Mesodermal cell (in vitro differentiated cells): ENCODE results near the gene INSM1. TPM values are rescaled to one million over a fixed set of nuclear protein-coding genes. Genes with fewer than 3 reads are reported as not detected.

Source experiments
- H3K27ac ChIP-seq: 2 replicates; pipeline ENCODE4 v1.7.0; 2013; ENCODE audit warnings: mild to moderate bottlenecking, low read depth, low read length, moderate library complexity; ENCODE audit not compliant: severe bottlenecking
- H3K36me3 ChIP-seq: 2 replicates; pipeline ENCODE4 v1.7.1; 2013; ENCODE audit warnings: mild to moderate bottlenecking, low read length, moderate library complexity; ENCODE audit not compliant: control insufficient read depth, insufficient read depth
- H3K4me1 ChIP-seq: one replicate; pipeline ENCODE4 v1.7.1; 2013; ENCODE audit warnings: mild to moderate bottlenecking, low read length; ENCODE audit not compliant: insufficient read depth, control insufficient read depth, poor library complexity, severe bottlenecking
- H3K4me3 ChIP-seq: 2 replicates; pipeline ENCODE4 v1.7.0; 2013; ENCODE audit warnings: low read length, control low read depth, mild to moderate bottlenecking; ENCODE audit not compliant: insufficient read depth, poor library complexity, severe bottlenecking; ENCODE audit errors: extremely low read depth
- H3K9me3 ChIP-seq: 2 replicates; pipeline ENCODE4 v1.7.1; 2013; ENCODE audit warnings: mild to moderate bottlenecking, low read length, moderate library complexity; ENCODE audit not compliant: control insufficient read depth
- WGBS, 2 experiments: methylation state at CpG; one replicate each; pipeline ENCODE4 v1.1.5; 2013; ENCODE audit warnings: missing lambda C conversion rate in 2 of 2; ENCODE audit not compliant: insufficient coverage in 2 of 2; 5-methylcytosine and 5-hydroxymethylcytosine counted together
- polyA plus RNA-seq, 2 experiments: library from polyadenylated mRNA; stranded (reverse); fragments of 50-300 nt; gene quantifications; one replicate each; pipeline ENCODE4 v1.2.3, GENCODE V29; 2013

The INSM1 gene, protein sequence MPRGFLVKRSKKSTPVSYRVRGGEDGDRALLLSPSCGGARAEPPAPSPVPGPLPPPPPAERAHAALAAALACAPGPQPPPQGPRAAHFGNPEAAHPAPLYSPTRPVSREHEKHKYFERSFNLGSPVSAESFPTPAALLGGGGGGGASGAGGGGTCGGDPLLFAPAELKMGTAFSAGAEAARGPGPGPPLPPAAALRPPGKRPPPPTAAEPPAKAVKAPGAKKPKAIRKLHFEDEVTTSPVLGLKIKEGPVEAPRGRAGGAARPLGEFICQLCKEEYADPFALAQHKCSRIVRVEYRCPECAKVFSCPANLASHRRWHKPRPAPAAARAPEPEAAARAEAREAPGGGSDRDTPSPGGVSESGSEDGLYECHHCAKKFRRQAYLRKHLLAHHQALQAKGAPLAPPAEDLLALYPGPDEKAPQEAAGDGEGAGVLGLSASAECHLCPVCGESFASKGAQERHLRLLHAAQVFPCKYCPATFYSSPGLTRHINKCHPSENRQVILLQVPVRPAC
- polyA plus RNA-seq (2013, experiment 1 of 2): 1.2 TPM
- 0.81 TPM for polyA plus RNA-seq (2013, experiment 2 of 2)

DNA sequence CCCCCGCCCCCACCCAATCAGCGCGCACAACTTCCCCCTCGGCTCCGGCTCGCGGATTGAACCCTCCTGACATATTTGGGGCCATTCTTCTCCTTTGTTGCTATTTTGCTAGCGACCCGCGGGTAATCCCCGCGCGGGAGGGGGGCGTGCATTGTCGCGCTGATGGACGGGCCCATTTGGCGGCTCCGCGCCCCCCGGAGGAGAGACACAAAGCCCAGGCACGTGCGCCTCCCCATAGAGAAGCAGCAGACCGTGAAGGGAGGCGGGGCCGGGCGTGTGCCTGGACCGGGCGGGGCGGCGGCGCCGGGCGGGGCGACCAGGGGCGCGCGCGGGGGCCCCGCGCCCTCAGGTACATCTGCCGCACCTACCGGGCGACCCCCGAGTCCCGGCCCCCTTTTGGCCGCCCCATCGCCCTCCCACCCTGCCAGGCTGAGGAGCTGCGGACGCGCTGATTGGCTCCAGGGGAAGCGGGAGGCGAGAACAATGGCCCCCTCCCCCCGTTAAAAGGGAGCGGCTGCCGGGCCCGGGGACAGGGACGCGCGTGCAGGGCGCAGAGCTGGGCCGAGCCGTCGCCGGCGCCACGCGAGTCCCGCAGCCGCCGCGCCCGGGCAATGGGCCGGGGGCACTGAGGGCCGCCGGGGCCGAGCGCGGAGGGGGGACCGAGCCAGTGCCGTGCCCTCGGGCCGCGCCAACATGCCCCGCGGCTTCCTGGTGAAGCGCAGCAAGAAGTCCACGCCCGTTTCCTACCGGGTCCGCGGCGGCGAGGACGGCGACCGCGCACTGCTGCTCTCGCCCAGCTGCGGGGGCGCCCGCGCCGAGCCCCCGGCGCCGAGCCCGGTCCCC lies at the start of gene INSM1:
TSS of gene INSM1 (plus strand) at position 530 of the 843 bp plus-strand sequence. CDS start at position 694, 164 bp downstream.
- no peaks in the 10 kb centered on the region for H3K36me3 ChIP-seq
- peaks cover 5% of the 10 kb centered on the region for H3K4me1 ChIP-seq
- no peak within 1 kb of the TSS for H3K4me3 ChIP-seq
- H3K9me3 ChIP-seq: no peaks in the 10 kb centered on the region
- WGBS, 2 experiments: 0 to 1% methylated on average over 63 to 68 of the region's 108 CpGs
- H3K27ac ChIP-seq: no peak within 1 kb of the TSS

DNA sequence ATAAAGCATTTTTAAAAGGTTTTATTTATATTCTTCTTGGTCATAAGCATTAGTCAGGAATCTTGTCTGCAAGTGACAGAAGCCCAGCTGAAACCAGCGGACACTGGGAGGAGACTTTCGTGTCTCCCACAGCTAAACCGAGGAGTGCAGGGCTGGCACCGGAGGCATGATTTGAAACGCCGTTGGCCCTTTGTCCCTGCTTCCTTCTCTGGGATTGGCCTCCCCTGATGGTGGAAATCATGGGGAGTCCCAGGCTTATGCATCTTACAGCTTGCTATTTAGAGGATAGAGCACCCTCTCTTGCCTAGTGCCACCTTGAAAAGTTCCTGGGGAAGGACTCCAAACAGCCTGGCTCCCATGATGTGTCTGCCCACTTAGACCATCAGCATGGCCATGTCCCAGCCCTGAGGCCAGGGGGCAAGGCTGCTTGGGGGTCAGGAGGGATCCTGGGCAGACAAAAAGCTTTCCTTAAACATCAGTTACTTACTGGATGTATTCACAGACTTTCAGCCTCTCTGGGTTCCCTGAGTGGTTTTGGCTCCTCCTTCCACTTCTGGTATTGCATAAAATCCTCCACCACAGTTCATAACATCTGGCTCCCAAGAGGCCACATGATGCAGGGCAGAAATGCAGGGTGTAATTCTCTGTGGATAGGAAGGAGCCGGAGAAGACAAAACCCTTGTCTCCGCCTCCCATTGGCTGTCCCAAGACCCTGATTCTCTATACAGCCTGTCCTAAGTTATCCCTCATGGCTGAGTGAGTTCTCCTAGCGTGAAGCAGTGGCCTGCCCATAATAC lies 49.3 kb upstream of the INSM1 start:
- Histone ChIP-seq H3K9me3 (no peaks in the 10 kb centered on the region), H3K27ac (no peak overlapping the region), H3K4me3 (no peak overlapping the region), H3K4me1 (no peaks in the 10 kb centered on the region), H3K36me3 (no peaks in the 10 kb centered on the region)
- WGBS, 2 experiments: 79 to 92% methylated on average over 9 of the region's 9 CpGs

DNA sequence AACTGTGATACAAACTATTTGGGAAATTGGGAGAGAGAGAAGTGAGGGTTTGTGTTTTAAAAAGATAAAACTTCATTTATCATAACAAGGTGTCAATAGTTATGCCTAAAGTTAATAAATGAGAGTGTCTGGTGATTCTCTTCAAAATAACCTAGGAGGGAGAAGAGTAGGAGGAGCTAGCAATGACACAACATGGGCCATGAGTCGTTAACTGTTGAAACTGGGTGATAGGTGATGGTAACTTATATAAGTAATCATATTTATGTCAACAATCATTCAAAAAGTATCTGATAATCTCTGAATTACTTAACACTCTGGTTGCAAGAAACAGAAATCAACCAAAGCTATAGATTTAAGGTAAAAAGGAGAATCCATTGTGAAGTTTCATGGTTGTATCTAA lies 46.8 kb upstream of the INSM1 start:
- H3K36me3 ChIP-seq: no peaks in the 10 kb centered on the region
- H3K4me1 ChIP-seq: no peaks in the 10 kb centered on the region
- H3K9me3 ChIP-seq: no peaks in the 10 kb centered on the region
- H3K27ac ChIP-seq: no peak overlapping the region
- no CpG with 5 or more reads among the region's 1 CpG for WGBS, 2 experiments
- no peak overlapping the region for H3K4me3 ChIP-seq

DNA sequence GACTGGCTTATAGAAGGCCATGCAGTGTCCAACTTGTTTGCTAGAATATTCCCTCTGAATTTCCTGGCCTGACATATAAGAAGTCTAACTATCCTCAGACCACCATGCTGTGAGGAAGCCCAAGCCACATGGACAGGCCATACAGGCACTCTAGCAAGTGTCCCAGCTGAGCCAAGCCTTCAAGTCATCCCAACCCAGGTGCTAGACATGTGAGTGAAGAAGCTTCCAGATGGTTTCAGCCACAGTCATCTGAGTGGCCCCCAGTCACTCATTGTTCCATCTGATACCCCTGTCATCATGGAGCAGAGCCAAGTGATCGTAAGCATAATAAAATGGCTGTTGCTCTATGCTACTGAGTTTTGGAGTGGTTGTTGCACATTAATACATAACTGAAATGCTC lies 46.0 kb upstream of the INSM1 start:
- H3K9me3 ChIP-seq: no peaks in the 10 kb centered on the region
- H3K4me1 ChIP-seq: no peaks in the 10 kb centered on the region
- no peaks in the 10 kb centered on the region for H3K36me3 ChIP-seq
- WGBS, 2 experiments: 100% methylated on average over 1 of the region's 1 CpG; no CpG with 5 or more reads in 1 of the 2 experiments
- no peak overlapping the region for H3K27ac ChIP-seq
- H3K4me3 ChIP-seq: no peak overlapping the region

DNA sequence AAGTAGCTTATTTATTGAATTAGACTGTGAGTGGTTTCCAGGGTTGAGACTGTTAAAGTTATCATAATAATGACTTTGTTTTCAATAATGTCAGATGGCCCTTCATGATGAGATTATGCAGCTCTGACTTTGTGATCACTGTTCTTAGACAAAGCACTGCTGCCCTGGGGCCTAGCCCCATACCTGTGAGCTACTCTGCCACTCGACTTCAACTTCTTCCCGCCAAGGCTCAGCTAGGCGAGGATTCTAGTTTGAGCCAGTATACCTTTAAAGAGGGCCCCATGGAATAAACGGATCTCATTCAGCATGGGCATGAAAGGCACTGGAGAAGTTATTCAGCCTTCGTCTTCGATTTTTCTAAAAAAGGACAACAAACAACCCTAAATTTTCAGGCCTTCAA lies 45.0 kb upstream of the INSM1 start:
- Histone ChIP-seq H3K9me3 (no peaks in the 10 kb centered on the region), H3K27ac (no peak overlapping the region), H3K4me3 (no peak overlapping the region), H3K4me1 (no peaks in the 10 kb centered on the region), H3K36me3 (no peaks in the 10 kb centered on the region)
- WGBS, 2 experiments: 86 to 89% methylated on average over 5 to 6 of the region's 6 CpGs

DNA sequence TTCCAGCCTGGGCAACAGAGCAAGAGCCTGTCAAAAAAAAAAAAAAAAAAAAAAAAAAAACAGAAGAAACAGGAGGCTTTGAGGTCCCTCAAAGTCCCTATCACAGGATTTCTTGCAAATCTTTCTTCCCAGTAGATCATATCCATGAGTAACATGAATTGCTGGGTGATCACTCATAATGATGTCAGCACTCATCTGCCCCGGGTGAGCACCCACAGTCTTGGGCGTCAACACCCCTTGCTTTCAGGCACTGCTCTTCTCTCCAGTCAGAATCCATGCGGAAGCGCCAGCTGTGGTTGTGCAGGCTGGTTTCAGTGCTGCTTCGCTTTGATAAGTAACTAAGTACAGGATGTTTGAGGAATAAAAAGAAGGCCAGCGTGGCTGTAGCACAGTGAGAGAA lies 40.2 kb upstream of the INSM1 start:
- H3K4me1 ChIP-seq: no peaks in the 10 kb centered on the region
- 85 to 92% methylated on average over 4 to 6 of the region's 6 CpGs for WGBS, 2 experiments
- H3K4me3 ChIP-seq: no peak overlapping the region
- no peaks in the 10 kb centered on the region for H3K9me3 ChIP-seq
- H3K27ac ChIP-seq: no peak overlapping the region
- no peaks in the 10 kb centered on the region for H3K36me3 ChIP-seq

DNA sequence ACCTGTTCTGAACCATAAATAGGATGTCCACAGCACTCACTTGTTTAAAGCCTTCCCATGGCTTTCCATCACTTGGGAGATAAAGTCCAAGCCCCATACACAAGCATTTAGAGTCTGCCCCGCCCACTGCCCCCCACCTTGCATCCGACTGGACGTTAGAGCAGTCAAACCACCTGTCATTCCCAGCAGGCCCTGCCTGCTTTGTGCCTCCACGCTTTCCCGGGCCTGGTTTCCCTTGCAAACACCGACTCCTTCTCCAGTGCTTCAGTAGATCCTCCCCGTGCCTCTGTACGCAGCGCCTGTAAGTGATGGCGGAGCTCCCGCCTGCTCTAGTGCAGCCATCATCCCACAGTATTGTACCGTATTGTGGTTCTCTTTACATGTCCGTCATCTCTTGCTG lies 38.3 kb upstream of the INSM1 start:
- Histone ChIP-seq H3K36me3 (no peaks in the 10 kb centered on the region), H3K27ac (no peak overlapping the region), H3K4me3 (no peak overlapping the region), H3K4me1 (no peaks in the 10 kb centered on the region), H3K9me3 (no peaks in the 10 kb centered on the region)
- WGBS, 2 experiments: 90 to 92% methylated on average over 13 of the region's 13 CpGs

DNA sequence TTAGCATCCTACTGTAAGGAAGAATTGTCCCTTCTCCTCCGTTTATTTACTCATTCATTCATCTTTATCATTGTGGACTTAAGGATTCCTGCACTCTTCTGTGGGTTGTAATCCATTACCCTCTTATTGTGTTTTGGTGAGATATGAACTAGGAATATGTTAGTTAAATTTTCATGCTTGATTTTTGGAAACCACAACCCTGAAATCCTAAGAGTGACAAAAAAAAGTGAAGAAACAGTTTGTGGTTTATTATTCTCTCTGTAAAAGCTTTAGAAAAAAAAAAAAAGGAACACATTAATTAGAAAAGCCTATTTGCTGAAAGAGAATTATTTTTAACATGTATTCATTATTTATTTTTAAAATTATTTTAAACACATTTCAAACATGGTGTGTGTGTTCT lies 36.7 kb upstream of the INSM1 start:
- WGBS, 2 experiments: no CpG with 5 or more reads among the region's 1 CpG
- H3K36me3 ChIP-seq: no peaks in the 10 kb centered on the region
- H3K27ac ChIP-seq: no peak overlapping the region
- no peak overlapping the region for H3K4me3 ChIP-seq
- H3K9me3 ChIP-seq: no peaks in the 10 kb centered on the region
- H3K4me1 ChIP-seq: no peaks in the 10 kb centered on the region

DNA sequence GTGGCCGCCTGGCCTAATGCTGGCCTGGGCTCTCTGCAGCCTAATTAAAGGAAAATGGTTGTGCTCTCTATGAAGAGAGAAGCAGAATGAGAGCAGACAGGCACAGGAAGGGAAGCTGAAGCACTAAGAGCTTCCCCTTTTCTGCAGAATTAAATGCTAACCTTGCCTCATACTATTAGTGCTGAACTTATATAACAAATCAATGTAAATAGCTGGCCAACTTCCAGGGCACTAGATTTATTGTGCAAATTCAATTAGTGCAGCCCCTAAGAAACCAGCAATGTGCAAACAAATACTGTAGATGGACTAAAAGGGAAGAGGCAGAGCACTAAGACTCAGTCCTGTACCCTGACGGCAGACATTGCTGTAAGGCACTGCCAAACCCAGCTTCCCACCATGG lies 36.1 kb upstream of the INSM1 start:
- no peak overlapping the region for H3K27ac ChIP-seq
- no peaks in the 10 kb centered on the region for H3K4me1 ChIP-seq
- no peaks in the 10 kb centered on the region for H3K9me3 ChIP-seq
- no peaks in the 10 kb centered on the region for H3K36me3 ChIP-seq
- WGBS, 2 experiments: 83% methylated on average over 2 of the region's 2 CpGs; no CpG with 5 or more reads in 1 of the 2 experiments
- H3K4me3 ChIP-seq: no peak overlapping the region

DNA sequence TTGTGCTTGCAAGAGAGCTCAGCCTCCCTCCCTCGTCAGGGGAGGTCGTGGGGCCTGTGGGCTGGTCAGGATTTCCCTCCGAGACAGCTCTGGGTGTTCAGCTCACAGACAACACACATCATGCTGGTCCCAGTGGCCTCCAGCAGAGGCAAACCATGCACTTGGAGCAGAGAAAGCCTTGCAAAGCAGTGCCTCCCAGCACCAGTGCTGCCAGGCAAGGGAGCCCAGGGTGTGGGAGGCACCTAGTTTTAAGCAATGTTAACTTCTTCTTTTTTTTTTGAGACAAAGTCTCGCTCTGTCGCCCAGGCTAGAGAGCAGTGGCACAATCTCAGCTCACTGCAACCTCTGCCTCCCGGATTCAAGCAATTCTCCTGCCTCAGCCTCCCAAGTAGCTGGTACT lies 34.0 kb upstream of the INSM1 start:
- no peaks in the 10 kb centered on the region for H3K9me3 ChIP-seq
- WGBS, 2 experiments: 80 to 90% methylated on average over 1 to 4 of the region's 6 CpGs
- H3K4me3 ChIP-seq: no peak overlapping the region

More for the DNA sequence above, 34.0 kb upstream of the INSM1 start:
- no peak overlapping the region for H3K27ac ChIP-seq
- no peaks in the 10 kb centered on the region for H3K36me3 ChIP-seq
- H3K4me1 ChIP-seq: no peaks in the 10 kb centered on the region
